DND-41 (cell line): Measurements from ENCODE around the gene DDX23.

Experiments used
- EZH2 ChIP-seq: IDR thresholded peaks from 3 replicates; pipeline ENCODE4 v1.6.1; 2012; ENCODE audit warnings: borderline replicate concordance, low read depth, mild to moderate bottlenecking, moderate library complexity, low read length, inconsistent platforms; ENCODE audit not compliant: severe bottlenecking
- TF ChIP-seq, protein P1 (sequence below): IDR thresholded peaks from 2 replicates; pipeline ENCODE4 v1.5.1; 2012; ENCODE audit warnings: borderline replicate concordance, low read length, moderate library complexity, mild to moderate bottlenecking; ENCODE audit not compliant: poor library complexity, severe bottlenecking; ENCODE audit errors: extremely low read depth

DNA sequence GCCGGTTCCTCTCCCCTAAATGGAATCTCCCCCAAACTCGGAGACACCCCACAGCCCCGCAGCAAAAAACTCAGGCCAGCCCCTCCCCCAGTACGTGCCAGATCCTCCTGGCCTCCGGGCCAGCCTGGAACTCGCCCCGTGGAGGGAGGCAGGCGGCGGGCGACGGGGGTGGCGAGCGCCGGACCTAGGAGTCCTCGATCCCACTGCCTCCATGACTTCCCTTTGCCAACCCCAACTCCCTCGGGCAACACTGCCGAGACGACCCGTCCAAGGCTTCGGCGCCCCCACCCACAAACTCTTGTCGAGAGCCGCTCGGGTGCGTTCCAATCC lies 63.5 kb downstream of the DDX23 start:
- TF ChIP-seq, protein P1, sequence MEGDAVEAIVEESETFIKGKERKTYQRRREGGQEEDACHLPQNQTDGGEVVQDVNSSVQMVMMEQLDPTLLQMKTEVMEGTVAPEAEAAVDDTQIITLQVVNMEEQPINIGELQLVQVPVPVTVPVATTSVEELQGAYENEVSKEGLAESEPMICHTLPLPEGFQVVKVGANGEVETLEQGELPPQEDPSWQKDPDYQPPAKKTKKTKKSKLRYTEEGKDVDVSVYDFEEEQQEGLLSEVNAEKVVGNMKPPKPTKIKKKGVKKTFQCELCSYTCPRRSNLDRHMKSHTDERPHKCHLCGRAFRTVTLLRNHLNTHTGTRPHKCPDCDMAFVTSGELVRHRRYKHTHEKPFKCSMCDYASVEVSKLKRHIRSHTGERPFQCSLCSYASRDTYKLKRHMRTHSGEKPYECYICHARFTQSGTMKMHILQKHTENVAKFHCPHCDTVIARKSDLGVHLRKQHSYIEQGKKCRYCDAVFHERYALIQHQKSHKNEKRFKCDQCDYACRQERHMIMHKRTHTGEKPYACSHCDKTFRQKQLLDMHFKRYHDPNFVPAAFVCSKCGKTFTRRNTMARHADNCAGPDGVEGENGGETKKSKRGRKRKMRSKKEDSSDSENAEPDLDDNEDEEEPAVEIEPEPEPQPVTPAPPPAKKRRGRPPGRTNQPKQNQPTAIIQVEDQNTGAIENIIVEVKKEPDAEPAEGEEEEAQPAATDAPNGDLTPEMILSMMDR, result no peak
- no peak for TF ChIP-seq EZH2
